Measurements from ENCODE around the gene MIDN. TPM values are rescaled to one million over a fixed set of nuclear protein-coding genes. Genes with fewer than 3 reads are reported as not detected.

Gene MIDN
- total and polyA plus RNA-seq, 10 of the 15 experiments (the other 5 are each of a cell fraction or from before 2014, with no cell fraction given), result 0.38 to 51.5 (median 7.2) TPM

DNA sequence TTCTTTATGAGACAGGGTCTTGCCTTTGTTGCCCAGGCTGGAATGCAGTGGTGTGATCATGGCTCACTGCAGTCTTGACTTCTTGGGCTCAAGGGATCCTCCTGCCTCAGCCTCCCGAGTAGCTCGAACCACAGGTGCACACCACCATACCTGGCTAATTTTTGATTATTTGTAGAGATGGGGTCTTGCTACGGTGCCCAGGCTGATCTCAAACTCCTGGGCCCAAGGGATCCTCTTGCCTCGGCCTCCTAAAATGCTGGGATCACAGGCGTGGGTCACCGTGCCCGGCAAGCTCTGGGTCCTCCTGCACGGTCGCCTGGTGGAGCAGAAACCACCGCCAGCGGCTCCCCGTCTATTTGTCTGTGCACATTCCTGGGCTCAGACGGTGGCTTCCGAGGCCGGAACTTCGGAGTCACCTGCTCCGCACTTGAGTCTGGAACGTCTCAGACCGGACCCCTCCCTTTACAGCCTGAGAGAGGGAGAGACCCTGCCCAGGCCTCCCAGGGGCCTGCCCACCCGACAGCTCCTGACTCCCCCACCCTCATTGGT lies 59.4 kb downstream of the MIDN start:
- CTCF ChIA-PET, result no interaction called here
- RAD21 ChIA-PET (ENCODE audit: unreplicated experiment), result no interaction called here
- no peak overlapping the region for H2AFZ ChIP-seq (ENCODE audit: control insufficient read depth, low read depth, low read length)

More for the DNA sequence above, 59.4 kb downstream of the MIDN start:
- Histone ChIP-seq H3K9me3 (replicated peaks; ENCODE audit: control insufficient read depth, insufficient read depth, low read length) (no peaks in the 10 kb centered on the region), H3K27me3 (replicated peaks in 1 of 2; ENCODE audit: control insufficient read depth in 2 of 2, insufficient read depth in 2 of 2, low read length in 1 of 2) (no peaks in the 10 kb centered on the region), H3K27ac (ENCODE audit: control insufficient read depth, insufficient read depth) (no peak overlapping the region), H3K4me2 (ENCODE audit: control insufficient read depth, insufficient read depth) (no peak overlapping the region), H3K4me1 (ENCODE audit: control insufficient read depth, insufficient read depth, low read length) (no peaks in the 10 kb centered on the region), H3K79me2 (ENCODE audit: control insufficient read depth, insufficient read depth, low read length) (no peaks in the 10 kb centered on the region), H3K36me3 (ENCODE audit: control insufficient read depth in 2 of 2, insufficient read depth in 2 of 2, low read length in 1 of 2) (no peaks in the 10 kb centered on the region), H3K9ac (ENCODE audit: control insufficient read depth, insufficient read depth, low read length) (no peak overlapping the region), H3K4me3 (no peak overlapping the region), H4K20me1 (ENCODE audit: control insufficient read depth, insufficient read depth) (no peaks in the 10 kb centered on the region)
- in situ Hi-C loops (cut with MboI) (no loop called here), intact Hi-C loops (cut with micrococcal nuclease; ENCODE audit: unreplicated experiment) (no loop called here)
- 73% methylated on average over 19 of the region's 20 CpGs for WGBS (ENCODE audit: insufficient coverage, insufficient replicate concordance, low lambda C conversion rate, missing lambda C conversion rate)
- ChIA-PET SMC1A (ENCODE audit: uncharacterized antibody, unreplicated experiment) (no interaction called here), POLR2A (no interaction called here)
- TF ChIP-seq IRF4 (IDR thresholded peaks at IDR 0.05; ENCODE audit: low read depth, low read length) (no peak), ZNF274 (IDR thresholded peaks at IDR 0.05; ENCODE audit: insufficient read depth, insufficient read length) (no peak), NFYA (IDR thresholded peaks at IDR 0.05; ENCODE audit: borderline replicate concordance, low read depth, low read length) (no peak), SP1 (IDR thresholded peaks at IDR 0.05; ENCODE audit: low read depth, low read length) (no peak)
- TF ChIP-seq, protein P1, sequence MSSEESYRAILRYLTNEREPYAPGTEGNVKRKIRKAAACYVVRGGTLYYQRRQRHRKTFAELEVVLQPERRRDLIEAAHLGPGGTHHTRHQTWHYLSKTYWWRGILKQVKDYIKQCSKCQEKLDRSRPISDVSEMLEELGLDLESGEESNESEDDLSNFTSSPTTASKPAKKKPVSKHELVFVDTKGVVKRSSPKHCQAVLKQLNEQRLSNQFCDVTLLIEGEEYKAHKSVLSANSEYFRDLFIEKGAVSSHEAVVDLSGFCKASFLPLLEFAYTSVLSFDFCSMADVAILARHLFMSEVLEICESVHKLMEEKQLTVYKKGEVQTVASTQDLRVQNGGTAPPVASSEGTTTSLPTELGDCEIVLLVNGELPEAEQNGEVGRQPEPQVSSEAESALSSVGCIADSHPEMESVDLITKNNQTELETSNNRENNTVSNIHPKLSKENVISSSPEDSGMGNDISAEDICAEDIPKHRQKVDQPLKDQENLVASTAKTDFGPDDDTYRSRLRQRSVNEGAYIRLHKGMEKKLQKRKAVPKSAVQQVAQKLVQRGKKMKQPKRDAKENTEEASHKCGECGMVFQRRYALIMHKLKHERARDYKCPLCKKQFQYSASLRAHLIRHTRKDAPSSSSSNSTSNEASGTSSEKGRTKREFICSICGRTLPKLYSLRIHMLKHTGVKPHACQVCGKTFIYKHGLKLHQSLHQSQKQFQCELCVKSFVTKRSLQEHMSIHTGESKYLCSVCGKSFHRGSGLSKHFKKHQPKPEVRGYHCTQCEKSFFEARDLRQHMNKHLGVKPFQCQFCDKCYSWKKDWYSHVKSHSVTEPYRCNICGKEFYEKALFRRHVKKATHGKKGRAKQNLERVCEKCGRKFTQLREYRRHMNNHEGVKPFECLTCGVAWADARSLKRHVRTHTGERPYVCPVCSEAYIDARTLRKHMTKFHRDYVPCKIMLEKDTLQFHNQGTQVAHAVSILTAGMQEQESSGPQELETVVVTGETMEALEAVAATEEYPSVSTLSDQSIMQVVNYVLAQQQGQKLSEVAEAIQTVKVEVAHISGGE (CRISPR knock-in tag; IDR thresholded peaks at IDR 0.05), result no peak
- TF ChIP-seq, protein P2, sequence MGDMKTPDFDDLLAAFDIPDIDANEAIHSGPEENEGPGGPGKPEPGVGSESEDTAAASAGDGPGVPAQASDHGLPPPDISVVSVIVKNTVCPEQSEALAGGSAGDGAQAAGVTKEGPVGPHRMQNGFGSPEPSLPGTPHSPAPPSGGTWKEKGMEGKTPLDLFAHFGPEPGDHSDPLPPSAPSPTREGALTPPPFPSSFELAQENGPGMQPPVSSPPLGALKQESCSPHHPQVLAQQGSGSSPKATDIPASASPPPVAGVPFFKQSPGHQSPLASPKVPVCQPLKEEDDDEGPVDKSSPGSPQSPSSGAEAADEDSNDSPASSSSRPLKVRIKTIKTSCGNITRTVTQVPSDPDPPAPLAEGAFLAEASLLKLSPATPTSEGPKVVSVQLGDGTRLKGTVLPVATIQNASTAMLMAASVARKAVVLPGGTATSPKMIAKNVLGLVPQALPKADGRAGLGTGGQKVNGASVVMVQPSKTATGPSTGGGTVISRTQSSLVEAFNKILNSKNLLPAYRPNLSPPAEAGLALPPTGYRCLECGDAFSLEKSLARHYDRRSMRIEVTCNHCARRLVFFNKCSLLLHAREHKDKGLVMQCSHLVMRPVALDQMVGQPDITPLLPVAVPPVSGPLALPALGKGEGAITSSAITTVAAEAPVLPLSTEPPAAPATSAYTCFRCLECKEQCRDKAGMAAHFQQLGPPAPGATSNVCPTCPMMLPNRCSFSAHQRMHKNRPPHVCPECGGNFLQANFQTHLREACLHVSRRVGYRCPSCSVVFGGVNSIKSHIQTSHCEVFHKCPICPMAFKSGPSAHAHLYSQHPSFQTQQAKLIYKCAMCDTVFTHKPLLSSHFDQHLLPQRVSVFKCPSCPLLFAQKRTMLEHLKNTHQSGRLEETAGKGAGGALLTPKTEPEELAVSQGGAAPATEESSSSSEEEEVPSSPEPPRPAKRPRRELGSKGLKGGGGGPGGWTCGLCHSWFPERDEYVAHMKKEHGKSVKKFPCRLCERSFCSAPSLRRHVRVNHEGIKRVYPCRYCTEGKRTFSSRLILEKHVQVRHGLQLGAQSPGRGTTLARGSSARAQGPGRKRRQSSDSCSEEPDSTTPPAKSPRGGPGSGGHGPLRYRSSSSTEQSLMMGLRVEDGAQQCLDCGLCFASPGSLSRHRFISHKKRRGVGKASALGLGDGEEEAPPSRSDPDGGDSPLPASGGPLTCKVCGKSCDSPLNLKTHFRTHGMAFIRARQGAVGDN (IDR thresholded peaks at IDR 0.05), result no peak
- DNase-seq (ENCODE audit: low read depth, low spot score) (no peak), FAIRE-seq (no peak), ATAC-seq (no peak)
- no TSS peak for BruUV-seq (replicated peaks)

All from GM12878 (cell line).